Measurements from ENCODE around the gene PERM1.

- no peak for TF ChIP-seq CTCF (IDR thresholded peaks at IDR 0.05)
- TF ChIP-seq POLR2A (IDR thresholded peaks at IDR 0.05; ENCODE audit: low read depth), result no peak
- no peak for TF ChIP-seq POLR2AphosphoS5 (IDR thresholded peaks at IDR 0.05)
Measured at GRCh38 chr1:950268-950667, 31.6 kb downstream of the PERM1 start.

Measured in esophagus muscularis mucosa (tissue), 3 donors.